ENCODE data around the gene TXNDC16. TPM values are rescaled to one million over a fixed set of nuclear protein-coding genes. Genes with fewer than 3 reads are reported as not detected.
A peak's percentile ranks its signal among the peaks of the same experiment; 100 is the strongest.

The TXNDC16 gene, protein sequence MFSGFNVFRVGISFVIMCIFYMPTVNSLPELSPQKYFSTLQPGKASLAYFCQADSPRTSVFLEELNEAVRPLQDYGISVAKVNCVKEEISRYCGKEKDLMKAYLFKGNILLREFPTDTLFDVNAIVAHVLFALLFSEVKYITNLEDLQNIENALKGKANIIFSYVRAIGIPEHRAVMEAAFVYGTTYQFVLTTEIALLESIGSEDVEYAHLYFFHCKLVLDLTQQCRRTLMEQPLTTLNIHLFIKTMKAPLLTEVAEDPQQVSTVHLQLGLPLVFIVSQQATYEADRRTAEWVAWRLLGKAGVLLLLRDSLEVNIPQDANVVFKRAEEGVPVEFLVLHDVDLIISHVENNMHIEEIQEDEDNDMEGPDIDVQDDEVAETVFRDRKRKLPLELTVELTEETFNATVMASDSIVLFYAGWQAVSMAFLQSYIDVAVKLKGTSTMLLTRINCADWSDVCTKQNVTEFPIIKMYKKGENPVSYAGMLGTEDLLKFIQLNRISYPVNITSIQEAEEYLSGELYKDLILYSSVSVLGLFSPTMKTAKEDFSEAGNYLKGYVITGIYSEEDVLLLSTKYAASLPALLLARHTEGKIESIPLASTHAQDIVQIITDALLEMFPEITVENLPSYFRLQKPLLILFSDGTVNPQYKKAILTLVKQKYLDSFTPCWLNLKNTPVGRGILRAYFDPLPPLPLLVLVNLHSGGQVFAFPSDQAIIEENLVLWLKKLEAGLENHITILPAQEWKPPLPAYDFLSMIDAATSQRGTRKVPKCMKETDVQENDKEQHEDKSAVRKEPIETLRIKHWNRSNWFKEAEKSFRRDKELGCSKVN
- 3.6 TPM for total RNA-seq
- long read RNA-seq, full-length matches to known transcripts = 6 of 8 reads
- long read RNA-seq, partial matches to known transcripts = 0 of 8 reads
- long read RNA-seq, other reads (novel, unspliced or antisense) = 2 of 8 reads

DNA sequence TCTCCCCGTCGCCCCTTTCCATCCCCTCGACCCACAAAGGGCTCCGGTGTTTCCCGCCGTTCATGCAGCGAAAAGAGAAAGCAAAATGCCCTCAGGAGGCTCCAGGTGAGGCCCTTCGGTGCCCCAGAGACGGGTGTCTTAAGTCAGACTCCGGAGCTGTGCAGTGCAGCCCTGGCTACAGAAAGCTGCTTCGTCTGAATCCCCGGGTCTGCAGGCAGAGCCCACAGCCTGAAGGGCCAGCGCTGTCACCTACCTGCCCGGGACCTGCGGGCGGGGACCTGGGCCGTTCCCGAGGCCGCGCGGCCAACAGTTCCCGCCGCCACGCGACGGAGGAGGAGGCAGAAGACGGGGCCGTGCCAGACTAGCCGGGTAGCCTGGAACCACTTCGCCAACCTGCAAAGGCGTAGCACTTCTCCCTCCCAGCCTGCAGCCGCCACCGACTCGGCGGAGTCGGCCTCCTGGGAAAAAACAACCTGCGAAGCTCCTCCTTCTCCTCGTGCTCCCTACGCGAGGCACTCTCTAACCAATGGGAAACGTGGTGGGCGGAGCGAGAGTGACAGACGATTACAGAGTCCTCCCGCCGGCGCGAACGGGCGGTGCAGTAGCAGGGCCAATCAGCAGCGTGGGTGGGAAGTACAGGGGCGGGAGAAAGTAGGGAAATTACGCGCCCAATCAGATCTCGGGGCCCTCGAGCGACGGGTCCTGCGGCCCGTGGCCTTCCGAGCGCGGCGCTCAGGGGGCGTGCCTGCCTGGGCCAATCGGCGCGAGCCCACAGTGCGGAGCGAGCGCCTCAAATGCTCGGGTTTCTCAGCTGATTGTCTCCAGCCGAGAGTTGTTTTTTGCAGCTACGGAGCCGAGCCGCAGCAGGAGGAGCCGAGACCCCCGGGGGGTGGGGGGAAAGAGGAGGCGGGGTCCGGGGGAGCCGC, at the start of gene TXNDC16, which contains the start of gene GPR137C:
Gene TXNDC16 (minus strand): TSS at position 443 of the 926 bp plus-strand sequence. CDS start 8,948 bp downstream, outside the sequence.
Gene GPR137C (plus strand): TSS at position 774 of the 926 bp plus-strand sequence. CDS start 312 bp downstream, outside the sequence.
- no peaks in the 10 kb centered on the region for H3K9me3 ChIP-seq (replicated peaks)
- no peaks in the 10 kb centered on the region for H3K27me3 ChIP-seq (ENCODE audit: low read depth)
- intact Hi-C loops (cut with micrococcal nuclease) = no loop called here
- H3K4me1 ChIP-seq = peaks cover 40% of the 10 kb centered on the region
- peak within 1 kb of the TSS; percentile 95 for H3K4me3 ChIP-seq
- H3K27ac ChIP-seq (replicated peaks) = peak within 1 kb of the TSS; percentile 89
- no peaks in the 10 kb centered on the region for H3K36me3 ChIP-seq
- TF ChIP-seq, protein P1, sequence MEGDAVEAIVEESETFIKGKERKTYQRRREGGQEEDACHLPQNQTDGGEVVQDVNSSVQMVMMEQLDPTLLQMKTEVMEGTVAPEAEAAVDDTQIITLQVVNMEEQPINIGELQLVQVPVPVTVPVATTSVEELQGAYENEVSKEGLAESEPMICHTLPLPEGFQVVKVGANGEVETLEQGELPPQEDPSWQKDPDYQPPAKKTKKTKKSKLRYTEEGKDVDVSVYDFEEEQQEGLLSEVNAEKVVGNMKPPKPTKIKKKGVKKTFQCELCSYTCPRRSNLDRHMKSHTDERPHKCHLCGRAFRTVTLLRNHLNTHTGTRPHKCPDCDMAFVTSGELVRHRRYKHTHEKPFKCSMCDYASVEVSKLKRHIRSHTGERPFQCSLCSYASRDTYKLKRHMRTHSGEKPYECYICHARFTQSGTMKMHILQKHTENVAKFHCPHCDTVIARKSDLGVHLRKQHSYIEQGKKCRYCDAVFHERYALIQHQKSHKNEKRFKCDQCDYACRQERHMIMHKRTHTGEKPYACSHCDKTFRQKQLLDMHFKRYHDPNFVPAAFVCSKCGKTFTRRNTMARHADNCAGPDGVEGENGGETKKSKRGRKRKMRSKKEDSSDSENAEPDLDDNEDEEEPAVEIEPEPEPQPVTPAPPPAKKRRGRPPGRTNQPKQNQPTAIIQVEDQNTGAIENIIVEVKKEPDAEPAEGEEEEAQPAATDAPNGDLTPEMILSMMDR (IDR thresholded peaks at IDR 0.05; ENCODE audit: borderline replicate concordance) = no peak
- DNase-seq = peak; percentile 100

DNA sequence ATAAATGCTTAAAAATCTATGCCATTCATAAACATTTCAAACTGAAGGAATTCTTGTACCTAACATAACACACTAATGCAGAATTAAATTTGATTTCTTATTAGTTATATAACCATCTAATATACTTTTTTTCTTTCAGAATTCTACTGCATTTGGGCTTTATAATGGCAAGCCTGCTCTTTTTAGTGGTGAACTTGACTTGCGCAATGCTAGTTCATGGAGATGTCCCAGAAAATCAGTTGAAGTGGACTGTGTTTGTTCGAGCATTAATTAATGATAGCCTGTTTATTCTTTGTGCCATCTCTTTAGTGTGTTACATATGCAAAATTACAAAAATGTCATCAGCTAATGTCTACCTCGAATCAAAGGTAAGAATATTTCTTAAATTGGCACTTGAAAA, 47.7 kb upstream of the TXNDC16 start:
- peaks cover 23% of the 10 kb centered on the region for H3K9me3 ChIP-seq (replicated peaks)
- intact Hi-C loops (cut with micrococcal nuclease) = no loop called here
- no peaks in the 10 kb centered on the region for H3K4me1 ChIP-seq
- H3K36me3 ChIP-seq = peaks cover 4% of the 10 kb centered on the region
- H3K27me3 ChIP-seq (ENCODE audit: low read depth) = no peaks in the 10 kb centered on the region
- H3K4me3 ChIP-seq = no peak overlapping the region
- no peak overlapping the region for H3K27ac ChIP-seq (replicated peaks)
- DNase-seq = no peak
- TF ChIP-seq, protein P1 (IDR thresholded peaks at IDR 0.05; ENCODE audit: borderline replicate concordance) = no peak

DNA sequence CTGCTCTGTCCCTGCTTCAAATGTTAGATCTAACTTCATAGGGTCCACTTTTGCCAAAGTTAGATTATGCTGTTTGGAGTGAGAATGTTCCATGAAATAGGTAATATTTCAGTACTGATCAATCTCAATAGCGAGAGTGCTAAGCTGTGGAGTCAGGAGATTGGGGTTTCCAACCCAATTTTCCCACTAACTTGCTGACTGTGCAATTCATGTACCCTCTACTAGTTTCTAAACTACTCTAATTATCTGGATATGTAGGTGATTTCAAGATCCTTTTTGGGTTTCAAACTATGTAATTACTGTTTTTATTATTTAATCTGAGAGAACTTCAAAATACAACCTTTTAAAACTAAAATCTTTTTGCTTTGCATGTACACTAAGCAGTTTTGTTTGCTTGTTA, 46.3 kb upstream of the TXNDC16 start:
- TF ChIP-seq, protein P1 (IDR thresholded peaks at IDR 0.05; ENCODE audit: borderline replicate concordance) = no peak
- intact Hi-C loops (cut with micrococcal nuclease) = no loop called here
- Histone ChIP-seq H3K36me3 (no peaks in the 10 kb centered on the region), H3K4me1 (no peaks in the 10 kb centered on the region), H3K27me3 (ENCODE audit: low read depth) (no peaks in the 10 kb centered on the region), H3K4me3 (no peak overlapping the region), H3K9me3 (replicated peaks) (peaks cover 23% of the 10 kb centered on the region), H3K27ac (replicated peaks) (no peak overlapping the region)
- no peak for DNase-seq

DNA sequence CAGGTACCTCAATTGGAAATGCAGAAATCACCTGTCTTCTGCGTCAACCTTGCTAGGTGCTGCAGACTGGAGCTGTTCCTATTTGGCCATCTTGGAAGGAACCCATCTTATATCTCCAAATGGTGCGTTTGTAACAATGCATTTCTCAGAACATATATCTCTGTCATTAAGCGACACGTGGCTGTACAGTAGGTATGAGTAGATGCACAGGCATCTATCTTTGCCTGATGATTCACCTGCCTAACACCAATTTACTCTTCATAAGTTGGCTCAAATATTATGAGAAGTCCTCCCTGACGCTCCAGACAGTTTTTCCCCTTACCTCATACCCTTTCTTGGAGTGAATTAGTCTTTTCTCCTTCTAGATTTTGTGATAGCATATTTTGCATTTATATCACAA, 44.6 kb upstream of the TXNDC16 start:
- Histone ChIP-seq H3K27me3 (ENCODE audit: low read depth) (no peaks in the 10 kb centered on the region), H3K9me3 (replicated peaks) (peaks cover 25% of the 10 kb centered on the region), H3K4me1 (no peaks in the 10 kb centered on the region), H3K36me3 (no peaks in the 10 kb centered on the region), H3K4me3 (no peak overlapping the region), H3K27ac (replicated peaks) (no peak overlapping the region)
- intact Hi-C loops (cut with micrococcal nuclease) = no loop called here
- no peak for DNase-seq
- TF ChIP-seq, protein P1 (IDR thresholded peaks at IDR 0.05; ENCODE audit: borderline replicate concordance) = no peak
